Upper lobe of right lung (tissue), 1 donor: Measurements from ENCODE around the gene LRMDA. TPM values are rescaled to one million over a fixed set of nuclear protein-coding genes. Genes with fewer than 3 reads are reported as not detected.

Experiments
- ATAC-seq: fragments of 200-7000 bp; cut with Tn5 transposase; one replicate; pipeline ENCODE4 v1.9.1; 2020; ENCODE audit warnings: mild to moderate bottlenecking, moderate library complexity
- DNase-seq: peaks from one replicate; pipeline ENCODE4 v3.0.0-alpha.2; 2020
- H3K27ac ChIP-seq: fragments of 200-600 bp; one replicate; pipeline ENCODE4 v1.8.0; 2022
- H3K27me3 ChIP-seq: fragments of 200-600 bp; one replicate; pipeline ENCODE4 v1.8.0; 2022; ENCODE audit warnings: mild to moderate bottlenecking
- H3K36me3 ChIP-seq: fragments of 200-600 bp; one replicate; pipeline ENCODE4 v1.8.0; 2022
- H3K4me1 ChIP-seq: fragments of 200-600 bp; one replicate; pipeline ENCODE4 v1.8.0; 2022
- H3K4me3 ChIP-seq: fragments of 200-600 bp; one replicate; pipeline ENCODE4 v1.8.0; 2022; ENCODE audit warnings: mild to moderate bottlenecking
- H3K9me3 ChIP-seq: fragments of 200-600 bp; one replicate; pipeline ENCODE4 v1.8.0; 2022
- intact Hi-C: fragments of 100-400 bp; cut with DNase I; formaldehyde crosslinking; loops from one replicate; pipeline ENCODE4 v1.11.0; 2022
- total RNA-seq: library from RNA; stranded (reverse); fragmentation: NEBNext Ultra II Directional; extraction: Animal tissue kit (Norgen Biotek cat#: 25700); gene quantifications from one replicate; pipeline ENCODE4 v1.2.1, GENCODE V29; 2021
- TF ChIP-seq, protein P1 (sequence below): fragments of 200-600 bp; IDR thresholded peaks from one replicate; pipeline ENCODE4 v1.8.0; 2022; ENCODE audit warnings: antibody characterized with exemption
- donor health status: DM: no; HTN: yes; CAD: no; lungs with severe emphysema.

The LRMDA gene
- total RNA-seq, 1 donor from 2014 or later: 20.0 TPM

DNA sequence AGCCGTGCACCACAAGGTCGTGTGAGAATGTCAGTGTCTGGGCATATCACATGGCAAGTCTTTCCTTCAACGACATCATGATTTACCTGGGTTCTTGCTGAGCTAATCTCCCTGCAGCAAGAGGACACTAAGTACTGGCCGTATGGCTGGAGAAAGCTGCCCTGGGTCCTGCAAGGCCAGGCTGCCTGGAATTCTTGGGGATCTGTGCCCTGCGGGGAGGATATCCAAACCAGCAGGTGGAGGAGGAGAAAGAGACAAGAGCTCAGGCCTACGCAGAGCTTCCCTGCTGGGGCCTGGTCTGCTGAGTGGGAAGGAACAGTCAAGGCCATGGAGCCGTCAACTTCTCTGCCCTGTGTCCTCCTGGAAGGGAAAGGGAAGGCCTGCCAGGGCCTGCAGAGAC, 552.6 kb downstream of the LRMDA start:
- H3K4me1 ChIP-seq: no peaks in the 10 kb centered on the region
- ATAC-seq: no peak
- no peak overlapping the region for H3K4me3 ChIP-seq
- DNase-seq: no peak
- intact Hi-C loops: no loop called here
- no peaks in the 10 kb centered on the region for H3K27me3 ChIP-seq
- H3K9me3 ChIP-seq: no peaks in the 10 kb centered on the region
- H3K27ac ChIP-seq: no peak overlapping the region
- TF ChIP-seq, protein P1, sequence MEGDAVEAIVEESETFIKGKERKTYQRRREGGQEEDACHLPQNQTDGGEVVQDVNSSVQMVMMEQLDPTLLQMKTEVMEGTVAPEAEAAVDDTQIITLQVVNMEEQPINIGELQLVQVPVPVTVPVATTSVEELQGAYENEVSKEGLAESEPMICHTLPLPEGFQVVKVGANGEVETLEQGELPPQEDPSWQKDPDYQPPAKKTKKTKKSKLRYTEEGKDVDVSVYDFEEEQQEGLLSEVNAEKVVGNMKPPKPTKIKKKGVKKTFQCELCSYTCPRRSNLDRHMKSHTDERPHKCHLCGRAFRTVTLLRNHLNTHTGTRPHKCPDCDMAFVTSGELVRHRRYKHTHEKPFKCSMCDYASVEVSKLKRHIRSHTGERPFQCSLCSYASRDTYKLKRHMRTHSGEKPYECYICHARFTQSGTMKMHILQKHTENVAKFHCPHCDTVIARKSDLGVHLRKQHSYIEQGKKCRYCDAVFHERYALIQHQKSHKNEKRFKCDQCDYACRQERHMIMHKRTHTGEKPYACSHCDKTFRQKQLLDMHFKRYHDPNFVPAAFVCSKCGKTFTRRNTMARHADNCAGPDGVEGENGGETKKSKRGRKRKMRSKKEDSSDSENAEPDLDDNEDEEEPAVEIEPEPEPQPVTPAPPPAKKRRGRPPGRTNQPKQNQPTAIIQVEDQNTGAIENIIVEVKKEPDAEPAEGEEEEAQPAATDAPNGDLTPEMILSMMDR: no peak
- H3K36me3 ChIP-seq: no peaks in the 10 kb centered on the region

DNA sequence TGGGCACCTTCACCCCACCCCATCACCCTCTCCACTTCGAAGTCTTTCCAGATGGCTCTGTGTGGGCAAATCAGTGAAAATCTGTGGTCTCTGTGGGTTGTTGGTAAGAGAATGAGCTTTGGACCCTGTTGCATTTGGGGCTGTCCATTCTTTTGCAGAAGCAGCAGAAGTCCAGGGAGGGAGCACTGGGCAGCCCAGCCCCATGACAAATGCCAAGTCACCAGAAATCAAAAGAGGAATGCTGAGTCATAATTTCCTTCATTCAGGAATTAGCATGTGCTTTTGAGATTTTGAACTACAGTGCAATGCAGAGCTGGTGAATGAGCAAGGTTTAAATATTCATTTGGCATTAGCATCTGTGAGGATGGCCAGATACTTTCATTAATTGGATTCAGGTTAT, 556.2 kb downstream of the LRMDA start:
- Histone ChIP-seq H3K27me3 (no peaks in the 10 kb centered on the region), H3K4me3 (no peak overlapping the region), H3K36me3 (no peaks in the 10 kb centered on the region), H3K27ac (no peak overlapping the region), H3K4me1 (no peaks in the 10 kb centered on the region), H3K9me3 (no peaks in the 10 kb centered on the region)
- ATAC-seq: no peak
- TF ChIP-seq, protein P1: no peak
- DNase-seq: no peak
- intact Hi-C loops: no loop called here

DNA sequence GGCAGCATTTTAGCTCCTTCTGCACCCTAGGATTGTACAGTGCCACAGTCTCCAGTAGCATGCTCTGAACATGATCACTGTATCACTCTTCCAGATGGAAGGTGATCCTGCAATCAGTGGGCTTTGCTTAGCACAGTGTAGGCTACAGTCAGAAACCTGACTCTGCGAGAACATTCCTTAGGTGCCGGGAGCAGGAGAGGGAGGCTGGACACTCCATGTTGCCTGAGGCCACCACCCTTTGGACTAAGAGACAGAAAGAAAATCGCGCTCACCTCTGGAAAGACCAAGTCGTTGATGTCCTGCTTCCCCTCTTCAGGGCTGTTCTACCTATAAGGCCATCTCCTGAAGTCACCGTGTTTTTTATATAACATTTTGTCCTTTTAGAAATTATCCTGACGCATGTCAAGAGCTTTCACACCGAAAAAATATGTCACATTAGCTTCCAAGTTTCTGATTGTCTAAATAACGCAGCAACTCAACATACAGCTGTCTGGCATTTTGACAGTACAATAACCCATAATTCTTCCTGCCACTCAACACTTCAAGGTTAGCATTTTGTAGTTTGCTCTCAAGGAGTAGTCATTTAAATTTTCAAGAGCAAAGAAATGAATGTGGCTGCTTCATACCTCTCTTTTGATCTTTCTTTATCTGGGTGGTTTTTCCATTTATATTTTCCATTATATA, 563.1 kb downstream of the LRMDA start:
- intact Hi-C loops: no loop called here
- no peaks in the 10 kb centered on the region for H3K27me3 ChIP-seq
- ATAC-seq: no peak
- no peak overlapping the region for H3K4me3 ChIP-seq
- no peaks in the 10 kb centered on the region for H3K4me1 ChIP-seq
- H3K36me3 ChIP-seq: no peaks in the 10 kb centered on the region
- H3K27ac ChIP-seq: no peak overlapping the region
- DNase-seq: no peak
- TF ChIP-seq, protein P1: no peak
- no peaks in the 10 kb centered on the region for H3K9me3 ChIP-seq

DNA sequence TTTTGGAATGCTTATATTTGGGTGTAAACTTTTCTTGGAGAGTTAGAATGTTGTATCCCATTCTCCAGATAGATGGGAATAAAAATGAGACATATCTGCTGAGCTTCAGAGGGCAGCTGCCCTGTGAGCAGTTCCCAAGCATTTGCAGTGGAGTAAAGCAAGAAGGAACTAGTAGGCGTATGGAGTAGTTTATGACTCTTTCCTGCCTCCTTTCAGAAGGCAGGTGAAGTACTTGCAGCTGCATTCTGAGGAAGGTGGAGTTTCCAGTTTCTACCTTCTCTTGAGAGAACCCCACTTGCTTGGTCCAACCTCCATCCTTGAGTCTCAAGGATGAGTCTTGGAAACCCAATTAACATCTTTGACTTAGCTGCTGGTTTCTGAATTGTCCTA, 563.6 kb downstream of the LRMDA start:
- Histone ChIP-seq H3K4me3 (no peak overlapping the region), H3K4me1 (no peaks in the 10 kb centered on the region), H3K36me3 (no peaks in the 10 kb centered on the region), H3K9me3 (no peaks in the 10 kb centered on the region), H3K27ac (no peak overlapping the region), H3K27me3 (no peaks in the 10 kb centered on the region)
- TF ChIP-seq, protein P1: no peak
- intact Hi-C loops: no loop called here
- ATAC-seq (no peak), DNase-seq (no peak)

DNA sequence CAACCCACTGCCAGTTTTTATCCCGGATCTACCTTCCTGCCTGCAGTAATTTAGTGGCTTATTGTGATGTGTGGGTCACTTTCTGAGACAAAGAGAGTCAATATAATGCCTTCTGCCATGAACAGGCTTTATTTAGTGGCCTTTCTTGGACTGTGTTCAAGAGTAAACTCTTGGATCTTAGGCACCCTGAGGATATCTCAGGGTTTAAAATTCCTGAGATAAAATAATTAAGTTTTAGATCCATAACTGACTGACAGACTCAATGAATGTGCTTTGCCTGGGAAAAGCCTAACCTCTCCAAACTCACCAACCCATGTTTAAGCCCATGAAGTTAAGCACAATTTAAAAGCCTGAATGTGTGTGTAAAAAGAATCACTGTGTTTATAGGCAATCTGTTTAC, 564.3 kb downstream of the LRMDA start:
- Histone ChIP-seq H3K9me3 (no peaks in the 10 kb centered on the region), H3K27ac (no peak overlapping the region), H3K36me3 (no peaks in the 10 kb centered on the region), H3K4me1 (no peaks in the 10 kb centered on the region), H3K27me3 (no peaks in the 10 kb centered on the region), H3K4me3 (no peak overlapping the region)
- no peak for DNase-seq
- ATAC-seq: no peak
- TF ChIP-seq, protein P1: no peak
- intact Hi-C loops: no loop called here

DNA sequence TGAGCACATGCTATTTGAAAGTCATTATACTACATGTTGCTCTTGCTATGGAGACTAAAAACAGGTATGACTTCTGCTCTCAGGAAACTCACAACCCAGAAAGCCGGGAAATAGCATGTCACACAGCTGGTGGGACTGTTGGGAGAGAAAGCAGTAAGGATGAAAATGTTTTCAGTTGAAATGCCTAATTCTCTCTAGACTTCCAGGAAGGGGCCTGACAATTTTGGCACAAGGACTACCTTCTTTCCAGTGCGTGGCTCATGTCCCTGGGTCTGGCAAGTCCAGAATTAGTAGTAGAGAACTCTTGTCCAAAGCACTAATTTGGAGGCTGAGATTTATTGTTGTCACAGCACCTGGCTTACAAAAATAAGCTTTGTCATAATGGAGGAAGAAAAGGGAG, 567.6 kb downstream of the LRMDA start:
- DNase-seq: no peak
- H3K27ac ChIP-seq: no peak overlapping the region
- ATAC-seq: no peak
- H3K4me1 ChIP-seq: no peaks in the 10 kb centered on the region
- no peaks in the 10 kb centered on the region for H3K27me3 ChIP-seq
- H3K9me3 ChIP-seq: no peaks in the 10 kb centered on the region
- no peak overlapping the region for H3K4me3 ChIP-seq
- TF ChIP-seq, protein P1: no peak
- intact Hi-C loops: no loop called here
- no peaks in the 10 kb centered on the region for H3K36me3 ChIP-seq
